Gastrocnemius medialis (tissue), 4 donors: Measurements from ENCODE around the gene DLEC1.

ENCODE experiments used
- CTCF ChIP-seq, 5 experiments: fragments of 450-650 bp in 3 of 5; fragments of 200-600 bp in 2 of 5; sonication (generic) in 2 of 5; IDR thresholded peaks in 4 of 5; conservative IDR thresholded peaks in 1 of 5; 1 replicate in 4 of 5; 2 replicates in 1 of 5; pipeline ENCODE4 v1.5.1; 2016 to 2019; ENCODE audit warnings: antibody characterized with exemption in 5 of 5, mild to moderate bottlenecking in 3 of 5, moderate library complexity in 3 of 5
- POLR2A ChIP-seq, 2 donors: fragments of 450-650 bp; IDR thresholded peaks; one replicate each; pipeline ENCODE4 v1.6.1; 2017; ENCODE audit warnings: antibody characterized with exemption in 2 of 2, mild to moderate bottlenecking in 2 of 2, moderate library complexity in 2 of 2

GRCh38 chr3:38086496-38086895, 47.5 kb downstream of the DLEC1 start:
- TF ChIP-seq CTCF (IDR thresholded peaks at IDR 0.05 in 4 of 5, conservative IDR thresholded peaks at IDR 0.05 in 1 of 5) = no peak
- no peak for TF ChIP-seq POLR2A (IDR thresholded peaks at IDR 0.05)
